CD4-positive, alpha-beta T cell (primary cell): ENCODE data around the gene PIAS4. TPM values are rescaled to one million over a fixed set of nuclear protein-coding genes. Genes with fewer than 3 reads are reported as not detected.

Experiments
- ATAC-seq: fragments of 200-7000 bp; cut with Tn5 transposase; one replicate; pipeline ENCODE4 v1.10.0; 2022; ENCODE audit warnings: mild to moderate bottlenecking; ENCODE audit not compliant: poor library complexity
- CTCF ChIA-PET: fragments of 350-600 bp; sonication (Branson Sonifier 250); formaldehyde crosslinking; loops from one replicate; lab custom pipeline; 2021; ENCODE audit warnings: antibody characterized with exemption, inconsistent platforms; lab: Charles Lee
- POLR2A ChIA-PET: fragments of 350-600 bp; sonication (Branson Sonifier 250); formaldehyde crosslinking; loops from one replicate; lab custom pipeline; 2021; ENCODE audit warnings: antibody characterized with exemption, inconsistent platforms; lab: Charles Lee
- DNase-seq, 14 experiments: peaks; one replicate each; pipeline ENCODE4 v3.0.0-alpha.2; 2013 to 2020; ENCODE audit warnings: mixed read lengths in 2 of 14
- H3K27ac ChIP-seq, 2 donors: one replicate each; pipeline versions ENCODE4 v1.5.1 to v1.7.0; 2013; ENCODE audit warnings: low read length in 2 of 2, low read depth in 1 of 2, mild to moderate bottlenecking in 1 of 2
- H3K27me3 ChIP-seq, 2 experiments: 1 replicate in 1 of 2; 2 replicates in 1 of 2; pipeline versions ENCODE4 v1.6.1 to v1.7.0; 2013; ENCODE audit warnings: low read length in 2 of 2, control low read depth in 1 of 2, mild to moderate bottlenecking in 1 of 2, moderate library complexity in 1 of 2; ENCODE audit not compliant: insufficient read depth in 2 of 2, control insufficient read depth in 1 of 2
- H3K36me3 ChIP-seq: one replicate; pipeline ENCODE4 v1.6.1; 2013; ENCODE audit warnings: low read length, control low read depth; ENCODE audit not compliant: insufficient read depth
- H3K4me1 ChIP-seq: one replicate; pipeline ENCODE4 v1.6.1; 2013; ENCODE audit warnings: low read length, control low read depth; ENCODE audit not compliant: insufficient read depth
- H3K4me3 ChIP-seq: one replicate; pipeline ENCODE4 v1.5.1; 2013; ENCODE audit warnings: mild to moderate bottlenecking, low read length, moderate library complexity
- H3K9me3 ChIP-seq, 2 experiments: 1 replicate in 1 of 2; 2 replicates in 1 of 2; pipeline versions ENCODE4 v1.6.1 to v1.7.0; 2013; ENCODE audit warnings: low read length in 2 of 2, mild to moderate bottlenecking in 2 of 2, control low read depth in 1 of 2, moderate library complexity in 1 of 2; ENCODE audit not compliant: control insufficient read depth in 1 of 2, insufficient read depth in 1 of 2
- H3K27ac Mint-ChIP-seq: one replicate; pipeline ENCODE4 v1.8.0; 2020; ENCODE audit warnings: mixed read lengths
- H3K27me3 Mint-ChIP-seq: one replicate; pipeline ENCODE4 v1.8.0; 2021; ENCODE audit warnings: mixed read lengths
- H3K36me3 Mint-ChIP-seq: one replicate; pipeline ENCODE4 v1.8.0; 2021; ENCODE audit warnings: low read depth, mixed read lengths
- H3K4me1 Mint-ChIP-seq: one replicate; pipeline ENCODE4 v1.8.0; 2021; ENCODE audit warnings: low read depth, mixed read lengths
- H3K4me3 Mint-ChIP-seq: one replicate; pipeline ENCODE4 v1.8.0; 2020; ENCODE audit warnings: mild to moderate bottlenecking, mixed read lengths
- H3K9me3 Mint-ChIP-seq: one replicate; pipeline ENCODE4 v1.8.0; 2020; ENCODE audit warnings: mixed read lengths
- CTCF ChIP-seq: fragments of 200-600 bp; IDR thresholded peaks from one replicate; pipeline ENCODE4 v1.8.0; 2022; ENCODE audit warnings: antibody characterized with exemption, mild to moderate bottlenecking
- intact Hi-C, 2 experiments: fragments of 100-400 bp; cut with DNase I in 1 of 2; cut with micrococcal nuclease in 1 of 2; formaldehyde crosslinking; loops; one replicate each; pipeline versions ENCODE4 v1.15.1 to v1.9.0; 2023 to 2025; cut with DNase I, micrococcal nuclease
- total RNA-seq, 174 experiments: library from RNA in 2 of 174; stranded (reverse) in 2 of 174; gene quantifications; one replicate each; pipeline ENCODE4 v1.2.3 and lab custom pipeline; 2021 to 2026

Gene PIAS4
- total RNA-seq, 2 experiments from 2014 or later = 14.5 to 16.5 TPM

- intact Hi-C loops = loop anchor here in 1 of 2 experiments (10.0 kb wide), 1 partner anchor 121 kb away; no protein-coding TSS in a partner anchor
- peaks cover 50% of the 10 kb centered on the region for H3K4me1 Mint-ChIP-seq
- H3K36me3 Mint-ChIP-seq = peaks cover 77% of the 10 kb centered on the region
Measured at GRCh38 chr19:3983542-3983914, 24.0 kb upstream of the PIAS4 start.

DNA sequence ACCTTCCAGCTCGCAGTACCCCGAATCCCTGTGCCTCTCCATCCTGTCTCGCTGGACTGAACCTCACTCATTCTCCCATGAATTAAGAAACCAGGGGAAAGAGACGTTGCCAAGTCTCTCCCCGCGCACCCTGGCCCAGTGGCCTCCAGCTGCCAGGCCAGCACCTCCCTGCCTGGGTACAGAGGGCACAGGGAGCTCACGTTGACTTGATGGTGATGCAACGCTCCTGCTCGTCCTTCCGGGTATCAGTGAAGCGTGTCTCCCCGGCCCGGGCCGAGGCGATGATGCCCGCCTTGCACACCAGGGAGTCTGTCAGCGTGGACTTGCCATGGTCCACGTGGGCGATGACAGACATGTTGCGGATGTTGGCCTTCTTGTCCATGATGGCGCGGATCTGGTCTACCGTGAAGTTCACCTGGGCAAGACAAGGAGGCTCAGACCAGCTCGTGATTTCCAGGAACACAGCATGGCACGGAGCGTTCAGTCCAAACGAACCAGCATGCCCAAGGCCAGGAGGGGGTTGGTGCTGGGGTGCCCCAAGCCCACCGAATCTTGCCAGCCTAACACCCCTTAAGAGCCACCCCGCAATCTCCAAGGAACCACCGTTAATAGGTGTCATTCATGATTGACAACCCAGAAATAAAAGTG, 23.5 kb upstream of the PIAS4 start:
- ATAC-seq (no peak), DNase-seq (peak in 2 of 14 experiments; percentile 42 to 61)
- peak overlapping the region; percentile 90 to 92 for H3K27ac ChIP-seq
- Mint-ChIP-seq H3K27ac (peak overlapping the region; percentile 91), H3K4me1 (peaks cover 50% of the 10 kb centered on the region), H3K9me3 (no peaks in the 10 kb centered on the region), H3K27me3 (no peaks in the 10 kb centered on the region), H3K4me3 (peak overlapping the region; percentile 97), H3K36me3 (peaks cover 74% of the 10 kb centered on the region)
- peaks cover 75% of the 10 kb centered on the region for H3K4me1 ChIP-seq
- H3K4me3 ChIP-seq = peak overlapping the region; percentile 88
- ChIA-PET CTCF (interaction anchor here (1.1 to 2.2 kb wide), 2 partner anchors 12 to 24 kb away, joined by 4 to 12 read pairs; partner anchors contain the start of gene PIAS4), POLR2A (interaction anchor here (0.7 to 4.9 kb wide), 6 partner anchors 9 to 981 kb away, joined by 3 to 72 read pairs (median 11); partner anchors contain the start of genes APBA3, DAPK3, MRPL54 and PIAS4)
- TF ChIP-seq CTCF = no peak
- H3K36me3 ChIP-seq = peaks cover 54% of the 10 kb centered on the region
- intact Hi-C loops = loop anchor here (2.0 to 10.0 kb wide), 2 partner anchors 13 to 121 kb away; partner anchors contain the start of gene DAPK3 (in 1 of the 2)
- no peaks in the 10 kb centered on the region for H3K27me3 ChIP-seq
- H3K9me3 ChIP-seq = peaks cover 0 to 9% of the 10 kb centered on the region in 2 experiments

More at GRCh38 chr19:3983542-3983914, 24.0 kb upstream of the PIAS4 start:
- H3K4me3 Mint-ChIP-seq = peak overlapping the region; percentile 97
- Histone ChIP-seq H3K27me3 (no peaks in the 10 kb centered on the region), H3K4me3 (peak overlapping the region; percentile 88), H3K27ac (peak overlapping the region; percentile 90 to 92), H3K4me1 (peaks cover 77% of the 10 kb centered on the region), H3K9me3 (peaks cover 0 to 9% of the 10 kb centered on the region in 2 experiments), H3K36me3 (peaks cover 58% of the 10 kb centered on the region)
- peak overlapping the region; percentile 91 for H3K27ac Mint-ChIP-seq
- H3K27me3 Mint-ChIP-seq = no peaks in the 10 kb centered on the region
- no peaks in the 10 kb centered on the region for H3K9me3 Mint-ChIP-seq
- ChIA-PET CTCF (interaction anchor here (1.1 kb wide), 1 partner anchor 11 kb away, joined by 4 read pairs; no protein-coding TSS in a partner anchor), POLR2A (interaction anchor here (1.0 to 4.9 kb wide), 5 partner anchors 8 to 221 kb away, joined by 4 to 72 read pairs (median 18); partner anchors contain the start of genes APBA3, DAPK3, MRPL54 and PIAS4)
- TF ChIP-seq CTCF = no peak
- DNase-seq (no peak), ATAC-seq (no peak)

GRCh38 chr19:3984584-3984907, 23.0 kb upstream of the PIAS4 start:
- peaks cover 50% of the 10 kb centered on the region for H3K4me1 Mint-ChIP-seq
- ATAC-seq = peak; percentile 1
- CTCF ChIA-PET = interaction anchor here (0.9 to 2.2 kb wide), 2 partner anchors 23 to 134 kb away, joined by 3 to 12 read pairs; partner anchors contain the start of gene PIAS4

More at GRCh38 chr19:3984584-3984907, 23.0 kb upstream of the PIAS4 start:
- Histone ChIP-seq H3K4me3 (peak overlapping the region; percentile 88), H3K4me1 (peaks cover 71% of the 10 kb centered on the region), H3K27ac (peak overlapping the region; percentile 90 to 92), H3K9me3 (peaks cover 0 to 9% of the 10 kb centered on the region in 2 experiments), H3K27me3 (no peaks in the 10 kb centered on the region), H3K36me3 (peaks cover 49% of the 10 kb centered on the region)
- POLR2A ChIA-PET = interaction anchor here (0.6 to 4.9 kb wide), 11 partner anchors 8 to 980 kb away, joined by 3 to 72 read pairs (median 4); partner anchors contain the start of genes APBA3, CHAF1A, DAPK3 and MRPL54
- peak overlapping the region; percentile 91 for H3K27ac Mint-ChIP-seq
- no peak for TF ChIP-seq CTCF
- peak overlapping the region; percentile 97 for H3K4me3 Mint-ChIP-seq
- H3K27me3 Mint-ChIP-seq = no peaks in the 10 kb centered on the region
- intact Hi-C loops = loop anchor here (2.0 to 10.0 kb wide), 2 partner anchors 14 to 120 kb away; partner anchors contain the start of gene DAPK3 (in 1 of the 2)
- no peak for DNase-seq
- H3K9me3 Mint-ChIP-seq = no peaks in the 10 kb centered on the region
- peaks cover 69% of the 10 kb centered on the region for H3K36me3 Mint-ChIP-seq
